ENCODE results near the gene PIGS.

Gene PIGS

GRCh38 chr17:28550858-28551257, 20.5 kb downstream of the PIGS start:
- no peak for DNase-seq (ENCODE audit: low read depth, low spot score)

- DNase-seq (ENCODE audit: low read depth, low spot score): no peak
These were observed 21.8 kb downstream of the PIGS start for GRCh38 chr17:28549236-28550132.

GRCh38 chr17:28548417-28549130, 22.8 kb downstream of the PIGS start:
- DNase-seq (ENCODE audit: low read depth, low spot score): no peak

- DNase-seq (ENCODE audit: low read depth, low spot score): peak; percentile 49
These were observed 23.5 kb downstream of the PIGS start for GRCh38 chr17:28547623-28548416.

GRCh38 chr17:28547096-28547622, 24.2 kb downstream of the PIGS start:
- DNase-seq (ENCODE audit: low read depth, low spot score): no peak

- DNase-seq (ENCODE audit: low read depth, low spot score): no peak
These were observed 25.4 kb downstream of the PIGS start for GRCh38 chr17:28545787-28546415.

GRCh38 chr17:28545141-28545503, 26.2 kb downstream of the PIGS start:
- no peak for DNase-seq (ENCODE audit: low read depth, low spot score)

- DNase-seq (ENCODE audit: low read depth, low spot score): no peak
These were observed 26.8 kb downstream of the PIGS start for GRCh38 chr17:28544402-28545140.

GRCh38 chr17:28541439-28541838, 29.9 kb downstream of the PIGS start:
- no peak for DNase-seq (ENCODE audit: low read depth, low spot score)

GRCh38 chr17:28540231-28540630, 31.1 kb downstream of the PIGS start:
- DNase-seq (ENCODE audit: low read depth, low spot score): no peak

GRCh38 chr17:28538296-28538895, 32.9 kb downstream of the PIGS start:
- no peak for DNase-seq (ENCODE audit: low read depth, low spot score)

- no peak for DNase-seq (ENCODE audit: low read depth, low spot score)
These were observed 34.1 kb downstream of the PIGS start for GRCh38 chr17:28537219-28537610.

GRCh38 chr17:28536532-28537218, 34.6 kb downstream of the PIGS start:
- no peak for DNase-seq (ENCODE audit: low read depth, low spot score)

- no peak for DNase-seq (ENCODE audit: low read depth, low spot score)
These were observed 36.5 kb downstream of the PIGS start for GRCh38 chr17:28534740-28535375.

- no peak for DNase-seq (ENCODE audit: low read depth, low spot score)
These were observed 38.1 kb downstream of the PIGS start for GRCh38 chr17:28533091-28533807.

GRCh38 chr17:28532050-28532960, 39.0 kb downstream of the PIGS start:
- no peak for DNase-seq (ENCODE audit: low read depth, low spot score)

GRCh38 chr17:28530926-28531325, 40.4 kb downstream of the PIGS start:
- no peak for DNase-seq (ENCODE audit: low read depth, low spot score)

All from smooth muscle cell of the brain vasculature (primary cell).